ENCODE measurements around the gene SCGB2B2. TPM values are rescaled to one million over a fixed set of nuclear protein-coding genes. Genes with fewer than 3 reads are reported as not detected.
"Not testable (repeated sequence)": the region's sequence is repeated elsewhere in the genome, so short reads cannot be mapped to it uniquely, and the experiment has no call there.

SCGB2B2 gene
- total RNA-seq, 4 donors from 2014 or later, result 4.3 to 8.3 (median 6.6) TPM

DNA sequence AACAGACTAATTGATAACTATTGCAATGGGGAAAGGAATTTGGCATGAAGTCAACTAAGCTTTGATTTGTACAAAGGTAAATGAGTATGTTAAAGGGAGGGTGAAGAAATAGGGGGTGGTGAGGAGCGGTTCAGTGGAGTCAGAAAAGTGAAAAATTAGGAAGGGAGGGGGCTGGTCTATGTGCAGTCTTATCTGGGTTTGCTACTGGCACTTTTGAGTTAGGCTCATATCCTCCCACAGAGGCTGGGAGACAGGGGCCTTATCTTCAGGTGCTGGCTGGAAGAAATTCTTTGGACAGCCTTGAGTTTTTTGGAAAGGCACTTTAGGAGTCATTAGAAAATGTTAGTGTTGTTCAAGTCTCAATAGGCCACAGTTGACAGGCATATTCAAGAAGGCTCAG is 11.6 kb upstream of the SCGB2B2 start:
- no peak for DNase-seq (ENCODE audit: low spot score in 2 of 2)
- intact Hi-C loops (cut with DNase I; ENCODE audit: low total_unique reads), result no loop called here
- no peak for TF ChIP-seq CTCF (IDR thresholded peaks at IDR 0.05)
- no peak for TF ChIP-seq POLR2A (IDR thresholded peaks at IDR 0.05)
- WGBS, 2 donors, result 90 to 100% methylated on average over 1 of the region's 1 CpG
- H3K4me3 ChIP-seq (ENCODE audit: low read depth, poor library complexity, severe bottlenecking), result no peak overlapping the region

GRCh38 chr19:34687348-34687747 is 10.4 kb upstream of the SCGB2B2 start:
- TF ChIP-seq POLR2A (IDR thresholded peaks at IDR 0.05), result no peak
- no peak for TF ChIP-seq CTCF (IDR thresholded peaks at IDR 0.05)
- intact Hi-C loops (cut with DNase I; ENCODE audit: low total_unique reads), result no loop called here
- H3K4me3 ChIP-seq (ENCODE audit: low read depth, poor library complexity, severe bottlenecking), result no peak overlapping the region
- 66 to 89% methylated on average over 2 of the region's 2 CpGs for WGBS, 2 donors
- no peak for DNase-seq (ENCODE audit: low spot score in 2 of 2)

DNA sequence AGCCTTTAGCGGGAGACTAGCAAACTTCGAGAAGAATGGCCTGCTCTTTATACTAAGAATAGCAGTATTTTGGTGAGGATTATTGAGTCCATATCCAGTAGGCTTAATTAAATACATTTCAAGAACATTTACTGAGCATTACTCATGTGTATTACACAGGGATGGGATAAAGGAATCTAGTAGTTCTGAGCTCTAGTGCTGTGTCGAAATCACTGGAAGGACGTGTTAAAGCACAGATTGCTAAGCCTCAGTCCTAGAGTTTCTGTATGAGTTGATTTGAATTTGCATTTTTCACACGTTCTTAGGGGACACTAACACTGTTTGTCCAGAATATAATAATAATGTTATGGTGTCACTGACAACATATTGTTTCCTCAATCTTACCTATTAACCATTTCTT is 9.5 kb upstream of the SCGB2B2 start:
- intact Hi-C loops (cut with DNase I; ENCODE audit: low total_unique reads), result no loop called here
- TF ChIP-seq POLR2A (IDR thresholded peaks at IDR 0.05) (no peak), CTCF (IDR thresholded peaks at IDR 0.05) (no peak)
- 87 to 91% methylated on average over 5 of the region's 5 CpGs for WGBS, 2 donors
- no peak overlapping the region for H3K4me3 ChIP-seq (ENCODE audit: low read depth, poor library complexity, severe bottlenecking)
- DNase-seq (ENCODE audit: low spot score in 2 of 2), result no peak

DNA sequence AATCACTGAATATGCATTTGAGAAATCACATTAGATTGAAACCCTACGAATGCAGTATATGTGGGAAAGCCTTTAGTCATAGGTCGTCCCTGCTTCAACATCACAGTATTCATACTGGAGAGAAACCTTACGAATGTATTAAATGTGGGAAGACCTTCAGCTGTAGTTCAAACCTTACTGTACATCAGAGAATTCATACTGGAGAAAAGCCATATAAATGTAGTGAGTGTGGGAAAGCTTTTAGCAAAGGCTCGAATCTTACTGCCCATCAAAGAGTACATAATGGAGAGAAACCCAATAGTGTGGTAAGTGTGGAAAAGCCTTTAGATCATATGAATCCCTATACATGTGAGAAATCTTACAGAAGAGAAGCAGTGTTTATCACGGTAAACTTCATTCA is 8.3 kb upstream of the SCGB2B2 start:
- WGBS, 2 donors, result 96 to 97% methylated on average over 5 of the region's 5 CpGs
- intact Hi-C loops (cut with DNase I; ENCODE audit: low total_unique reads), result not testable (repeated sequence)

GRCh38 chr19:34681478-34681877 is 4.5 kb upstream of the SCGB2B2 start:
- no peak overlapping the region for H3K4me3 ChIP-seq (ENCODE audit: low read depth, poor library complexity, severe bottlenecking)
- intact Hi-C loops (cut with DNase I; ENCODE audit: low total_unique reads), result no loop called here
- no peak for DNase-seq (ENCODE audit: low spot score in 2 of 2)
- TF ChIP-seq CTCF (IDR thresholded peaks at IDR 0.05) (no peak), POLR2A (IDR thresholded peaks at IDR 0.05) (no peak)
- WGBS, 2 donors, result 97 to 99% methylated on average over 9 of the region's 9 CpGs

More for the DNA sequence above, 8.3 kb upstream of the SCGB2B2 start:
- DNase-seq (ENCODE audit: low spot score in 2 of 2); H3K4me3 ChIP-seq (ENCODE audit: low read depth, poor library complexity, severe bottlenecking): not testable (repeated sequence)

DNA sequence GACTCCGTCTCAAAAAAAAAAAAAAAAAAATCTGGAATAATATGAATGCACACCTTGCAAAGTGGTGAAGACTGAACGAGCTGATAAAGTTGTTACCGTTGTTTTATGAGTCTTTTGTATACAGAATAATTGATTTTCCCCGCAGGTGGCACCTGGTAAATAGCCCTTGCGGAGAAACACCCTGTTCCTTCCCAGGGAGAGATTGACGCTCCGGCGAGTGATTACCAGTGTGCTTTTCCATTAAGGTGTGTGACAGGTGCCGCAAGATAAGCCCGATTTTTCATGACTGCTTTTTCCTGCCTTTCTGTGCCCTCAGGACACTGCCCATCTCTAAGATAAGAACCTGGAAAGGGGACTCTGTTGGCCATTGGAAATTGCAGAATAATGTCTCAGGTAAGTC is 1.5 kb upstream of the SCGB2B2 start:
- DNase-seq (ENCODE audit: low spot score in 2 of 2), result no peak
- WGBS, 2 donors, result 52 to 63% methylated on average over 10 of the region's 10 CpGs
- TF ChIP-seq CTCF (IDR thresholded peaks at IDR 0.05) (no peak), POLR2A (IDR thresholded peaks at IDR 0.05) (no peak)
- intact Hi-C loops (cut with DNase I; ENCODE audit: low total_unique reads), result no loop called here
- H3K4me3 ChIP-seq (ENCODE audit: low read depth, poor library complexity, severe bottlenecking), result no peak overlapping the region

Data from lower leg skin (tissue), 4 donors.